HG03039 (cell line): ENCODE results near the gene SPDL1.

Experiments
- ATAC-seq: cut with Tn5 transposase; IDR thresholded peaks from one replicate; pipeline ENCODE4 v1.9.1; 2021; ENCODE audit warnings: mild to moderate bottlenecking, moderate library complexity; ENCODE audit not compliant: unreplicated experiment

The SPDL1 gene

DNA sequence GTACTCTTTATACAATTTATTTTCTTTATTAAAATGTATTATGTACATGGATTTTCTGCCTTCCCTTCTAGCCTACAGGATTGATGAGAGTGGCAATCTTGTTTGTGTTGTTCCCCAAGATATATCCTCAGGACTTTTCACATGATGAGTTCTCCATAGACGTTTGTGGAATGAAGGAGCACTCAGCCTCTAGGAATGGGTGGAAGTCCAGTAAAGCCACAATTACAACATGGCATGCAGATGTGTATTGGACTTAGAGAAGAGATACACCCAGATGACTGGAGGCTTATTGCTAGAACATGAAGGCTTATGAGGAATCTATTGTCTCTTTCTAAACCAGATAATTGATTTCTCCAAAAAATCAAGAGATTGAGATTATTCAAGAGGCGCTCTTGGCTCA lies 45.3 kb downstream of the SPDL1 start:
- ATAC-seq: no peak

GRCh38 chr5:169629847-169630548 lies 46.4 kb downstream of the SPDL1 start:
- no peak for ATAC-seq

DNA sequence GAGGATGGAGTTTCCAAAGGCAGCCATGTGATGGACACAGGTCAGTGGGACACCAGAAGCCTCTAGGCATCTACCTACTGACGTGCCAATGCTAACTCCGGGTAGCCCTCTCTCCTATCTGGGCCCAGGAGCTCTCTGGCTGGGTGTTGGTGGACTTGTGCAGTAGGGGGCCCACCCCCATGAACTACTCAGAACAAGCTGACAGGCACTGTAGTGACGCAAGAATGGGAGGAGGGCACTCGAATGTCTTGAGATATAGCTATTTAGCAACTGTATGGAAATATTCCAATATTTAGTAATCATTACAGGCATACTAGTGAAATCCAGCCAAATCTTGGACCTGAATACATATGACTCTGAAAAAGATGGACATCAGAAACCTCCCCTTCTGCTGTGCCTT lies 47.8 kb downstream of the SPDL1 start:
- no peak for ATAC-seq

DNA sequence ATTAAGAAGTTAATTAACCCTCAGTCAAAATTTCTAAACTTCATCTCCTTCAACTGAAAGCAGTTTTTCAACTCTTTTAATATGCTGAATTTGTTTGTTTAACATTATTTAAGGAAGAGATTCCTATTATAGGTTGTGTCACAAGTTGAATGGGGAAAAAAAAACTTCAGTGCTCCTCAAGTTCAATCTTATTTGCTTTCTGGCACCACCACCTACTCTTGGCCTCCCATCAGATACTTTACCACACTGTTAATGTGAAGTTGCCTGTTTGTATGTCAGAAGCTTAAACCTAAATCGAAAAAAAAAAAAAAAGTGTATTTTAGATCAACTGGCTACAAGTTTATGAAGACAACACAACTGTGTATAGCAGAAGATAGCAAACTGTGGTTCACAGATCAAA lies 49.4 kb downstream of the SPDL1 start:
- no peak for ATAC-seq

DNA sequence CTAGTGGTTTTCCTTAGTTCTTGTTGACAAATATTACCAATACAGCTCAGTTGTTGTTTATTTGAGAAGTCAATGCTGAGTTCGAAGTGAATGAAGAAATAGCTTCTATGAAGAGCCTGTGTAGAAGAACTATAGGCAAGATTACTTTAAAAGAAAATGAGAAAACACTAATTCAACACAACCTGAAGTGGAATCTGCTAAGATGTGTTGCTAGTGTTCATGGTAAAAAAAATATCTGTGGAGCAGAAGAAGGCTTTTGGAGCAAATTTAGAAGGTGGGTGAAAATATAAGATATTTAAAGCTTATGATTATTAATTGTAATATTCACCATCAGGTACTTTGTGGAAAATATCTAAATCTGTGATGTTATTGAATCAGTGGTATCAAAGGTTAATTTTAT lies 51.0 kb downstream of the SPDL1 start:
- no peak for ATAC-seq

GRCh38 chr5:169635936-169636335 lies 52.4 kb downstream of the SPDL1 start:
- no peak for ATAC-seq

- ATAC-seq: no peak
Observed at GRCh38 chr5:169636477-169637084, 53.0 kb downstream of the SPDL1 start.

- ATAC-seq: peak; percentile 84
Observed at GRCh38 chr5:169637085-169637548, 53.5 kb downstream of the SPDL1 start, which contains the start of gene DOCK2. Gene DOCK2 (plus strand): TSS chr5:169637275. CDS start chr5:169637327, 52 bp downstream.

GRCh38 chr5:169637549-169638121 lies 54.1 kb downstream of the SPDL1 start:
- peak; percentile 58 for ATAC-seq

GRCh38 chr5:169641253-169641652 lies 57.7 kb downstream of the SPDL1 start:
- no peak for ATAC-seq

DNA sequence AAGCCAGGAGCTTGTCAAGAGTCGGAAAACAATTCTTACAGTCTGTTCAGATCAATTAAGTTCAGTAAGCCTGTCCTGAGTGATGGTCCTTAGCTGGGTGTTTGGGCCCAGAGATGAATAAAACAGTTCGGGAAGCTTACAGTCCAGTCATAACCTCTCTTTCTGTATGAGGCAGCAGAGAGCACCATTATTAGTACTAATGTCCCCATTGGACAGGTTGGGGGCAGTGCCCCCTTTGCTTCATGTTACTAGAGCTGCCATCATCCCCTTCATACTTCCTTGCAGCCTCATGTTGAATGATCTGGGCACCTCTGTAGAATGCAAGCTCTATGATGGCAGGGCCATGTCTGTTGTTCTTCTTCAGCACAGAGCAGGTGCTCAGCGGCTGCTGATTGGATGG lies 63.3 kb downstream of the SPDL1 start:
- peak; percentile 42 for ATAC-seq

GRCh38 chr5:169647566-169647965 lies 64.0 kb downstream of the SPDL1 start:
- ATAC-seq: peak; percentile 27

GRCh38 chr5:169648725-169649310 lies 65.2 kb downstream of the SPDL1 start:
- no peak for ATAC-seq

DNA sequence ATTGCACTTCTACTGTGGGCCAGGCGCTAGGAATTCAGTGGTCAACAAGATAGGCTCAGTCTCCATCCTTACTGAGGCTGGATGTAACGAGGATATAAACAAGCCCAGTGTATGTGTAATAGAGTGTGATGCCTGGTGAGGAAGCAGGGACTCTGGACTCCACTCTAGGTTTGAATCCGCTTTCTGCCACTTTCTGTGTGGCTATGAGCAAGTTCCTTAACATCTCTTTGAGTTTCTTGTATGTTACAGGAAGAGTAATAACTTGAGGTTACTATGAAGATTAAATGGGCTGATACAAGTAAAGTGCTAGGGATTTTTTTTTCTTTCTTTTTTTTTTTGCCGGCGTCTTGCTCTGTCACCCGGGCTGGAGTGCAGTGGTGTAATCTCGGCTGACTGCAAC lies 65.9 kb downstream of the SPDL1 start:
- ATAC-seq: no peak

GRCh38 chr5:169650701-169651331 lies 67.2 kb downstream of the SPDL1 start:
- ATAC-seq: peak; percentile 48

GRCh38 chr5:169651526-169651925 lies 68.0 kb downstream of the SPDL1 start:
- ATAC-seq: no peak

DNA sequence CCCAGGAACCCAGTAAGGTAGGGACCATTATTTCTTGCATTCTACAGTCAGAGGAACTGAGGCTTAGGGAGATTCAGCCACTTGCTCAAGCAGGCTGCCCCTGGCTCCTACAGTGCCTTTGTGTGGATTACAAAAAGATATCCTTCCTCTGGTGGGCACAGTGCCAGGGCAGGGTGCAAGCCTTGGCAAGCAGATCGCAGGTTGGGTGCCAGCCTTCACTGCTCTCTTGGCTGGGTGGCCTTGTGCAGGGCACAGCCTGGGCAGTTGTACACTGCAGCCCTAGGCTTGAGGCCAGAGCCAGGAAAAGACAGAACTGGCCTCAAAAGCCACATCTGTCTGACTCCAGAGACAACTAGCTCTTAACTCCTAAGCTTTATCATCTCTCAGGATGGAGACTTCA lies 68.5 kb downstream of the SPDL1 start:
- no peak for ATAC-seq

GRCh38 chr5:169653091-169653490 lies 69.5 kb downstream of the SPDL1 start:
- ATAC-seq: no peak
